ENCODE results near the gene PVALEF.
A peak's percentile ranks its signal among the peaks of the same experiment; 100 is the strongest.
"Not testable (repeated sequence)": the region's sequence is repeated elsewhere in the genome, so short reads cannot be mapped to it uniquely, and the experiment has no call there.

Gene PVALEF

GRCh38 chr17:81218991-81219390 is 53.7 kb downstream of the PVALEF start:
- no peak for DNase-seq (ENCODE audit: low read depth in 2 of 2)

- DNase-seq (ENCODE audit: low read depth in 2 of 2) = no peak
Measured at GRCh38 chr17:81219476-81220180, 54.3 kb downstream of the PVALEF start.

DNA sequence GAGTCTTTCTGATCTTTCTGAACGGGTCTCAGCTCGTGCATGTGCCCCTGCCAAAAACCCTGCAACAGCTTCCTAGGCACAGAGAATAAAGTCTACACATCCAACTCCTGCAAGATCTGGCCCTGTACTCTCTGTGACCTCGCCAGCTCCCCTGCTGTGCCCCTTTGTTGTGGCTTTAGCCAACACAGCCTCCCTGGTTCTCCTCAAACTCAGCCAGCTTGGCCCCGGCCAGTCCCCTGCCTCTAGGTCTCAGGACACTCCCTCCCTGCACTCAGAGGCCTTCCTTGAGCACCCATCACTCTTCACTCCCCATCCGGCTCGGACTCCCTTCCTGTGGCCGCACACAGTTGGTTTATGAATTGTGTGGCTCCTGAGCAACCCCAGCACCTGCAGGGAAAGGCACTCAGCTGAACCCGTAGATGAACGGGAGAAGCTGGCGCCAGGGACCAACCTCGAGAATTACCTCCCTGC is 56.1 kb downstream of the PVALEF start:
- no peak for DNase-seq (ENCODE audit: low read depth in 2 of 2)

GRCh38 chr17:81221842-81222619 is 56.7 kb downstream of the PVALEF start:
- DNase-seq (ENCODE audit: low read depth in 2 of 2) = no peak

DNA sequence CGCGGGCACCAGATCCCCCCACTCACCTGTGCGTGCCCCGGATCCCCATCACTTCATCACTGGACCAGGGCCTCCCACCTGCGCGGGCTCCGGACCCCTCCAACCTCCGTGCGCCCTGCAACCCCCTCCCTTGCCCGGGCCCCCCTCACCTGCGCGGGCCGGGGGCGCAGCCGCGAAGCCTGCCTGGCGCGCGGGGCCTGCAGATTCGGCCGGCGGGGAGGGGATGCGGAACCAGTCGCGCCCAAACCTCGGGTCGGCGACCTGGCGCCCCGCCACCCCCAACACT is 57.3 kb downstream of the PVALEF start:
- DNase-seq (ENCODE audit: low read depth in 2 of 2) = no peak

- peak; percentile 98 to 99 for DNase-seq (ENCODE audit: low read depth in 2 of 2)
Measured at GRCh38 chr17:81222906-81223761, 57.8 kb downstream of the PVALEF start, which contains the start of gene CEP131. Gene CEP131 (minus strand): TSS chr17:81222965. CDS start chr17:81220056, 2,909 bp downstream.

DNA sequence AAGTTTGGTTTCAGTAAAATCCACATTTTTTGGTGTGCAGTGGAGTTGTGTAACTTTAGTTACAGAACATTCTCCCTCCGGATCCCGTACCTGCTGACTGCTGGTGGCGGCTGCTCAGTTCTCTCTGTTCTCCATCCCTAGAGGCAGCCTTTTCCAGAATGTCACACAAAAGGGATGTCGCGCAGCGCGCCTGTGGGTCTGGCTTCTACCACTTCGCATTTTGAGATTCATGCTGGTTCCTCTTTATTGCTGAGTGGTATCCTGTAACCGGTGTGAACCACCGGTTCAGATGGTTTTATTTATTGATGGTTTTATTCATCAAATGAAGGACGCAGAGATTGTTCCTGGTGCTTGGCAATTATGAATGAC is 58.4 kb downstream of the PVALEF start:
- no peak for DNase-seq (ENCODE audit: low read depth in 2 of 2)

DNA sequence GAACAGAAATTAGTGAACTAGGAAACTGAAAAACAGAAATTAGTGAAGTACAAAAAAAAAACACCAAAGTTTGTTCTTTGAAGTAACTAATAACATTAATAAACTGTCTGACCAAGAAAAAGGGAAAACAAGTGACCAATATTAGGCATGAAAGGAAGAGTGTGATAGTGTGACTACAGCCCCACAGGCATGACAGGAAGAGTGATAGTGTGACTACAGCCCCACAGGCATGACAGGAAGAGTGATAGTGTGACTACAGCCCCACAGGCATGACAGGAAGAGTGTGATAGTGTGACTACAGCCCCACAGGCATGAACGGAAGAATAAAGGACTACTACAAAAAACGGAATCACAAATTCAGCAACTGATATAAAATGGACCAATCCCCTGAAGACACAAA is 62.3 kb downstream of the PVALEF start:
- not testable (repeated sequence) for DNase-seq (ENCODE audit: low read depth in 2 of 2)

GRCh38 chr17:81228420-81228819 is 63.1 kb downstream of the PVALEF start:
- no peak for DNase-seq (ENCODE audit: low read depth in 2 of 2)

GRCh38 chr17:81228834-81229665 is 63.7 kb downstream of the PVALEF start:
- DNase-seq (ENCODE audit: low read depth in 2 of 2) = no peak

- DNase-seq (ENCODE audit: low read depth in 2 of 2) = no peak
Measured at GRCh38 chr17:81229666-81229920, 64.3 kb downstream of the PVALEF start.

- DNase-seq (ENCODE audit: low read depth in 2 of 2) = no peak
Measured at GRCh38 chr17:81230043-81230820, 64.9 kb downstream of the PVALEF start.

DNA sequence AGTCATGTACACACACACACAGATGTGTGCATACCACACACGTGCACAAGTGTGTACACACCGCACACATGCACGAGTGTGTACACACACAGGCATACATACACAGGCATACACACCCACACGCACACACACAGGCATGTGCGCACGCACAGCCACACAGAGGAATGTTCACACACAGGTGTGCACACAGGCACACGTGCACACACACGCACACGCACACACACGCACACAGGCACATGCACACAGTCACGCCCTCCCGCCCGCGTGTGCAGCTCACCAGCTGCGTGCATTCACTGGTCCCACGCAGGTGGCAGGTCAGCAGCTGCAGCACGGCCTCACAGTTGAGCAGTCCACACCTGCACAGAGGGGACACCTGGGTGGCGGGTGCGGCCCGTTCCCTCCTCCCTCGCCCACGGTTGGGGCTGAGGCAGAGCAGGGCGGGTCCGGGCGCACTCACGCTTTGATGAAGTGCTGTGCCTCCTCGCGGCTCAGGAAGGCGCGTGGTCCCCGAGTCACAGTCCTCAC is 65.9 kb downstream of the PVALEF start:
- DNase-seq (ENCODE audit: low read depth in 2 of 2) = no peak

- no peak for DNase-seq (ENCODE audit: low read depth in 2 of 2)
Measured at GRCh38 chr17:81231766-81232581, 66.7 kb downstream of the PVALEF start.
